GM12878 (cell line): Measurements from ENCODE around the gene CHST4. TPM values are rescaled to one million over a fixed set of nuclear protein-coding genes. Genes with fewer than 3 reads are reported as not detected.

Source experiments
- ATAC-seq: fragments of 200-7000 bp; cut with Tn5 transposase; 3 replicates; pipeline ENCODE4 v1.9.1; 2020; ENCODE audit warnings: mild to moderate bottlenecking, moderate library complexity
- BruUV-seq: library from RNA; stranded (reverse); fragments of 400-500 nt; replicated peaks from 2 replicates; lab custom pipeline; 2021; lab: Mats Ljungman, UMichigan
- CTCF ChIA-PET: fragments of 300-600 bp; sonication (Branson Sonifier 250); formaldehyde crosslinking; extraction: SDS; loops from one replicate; lab custom pipeline; 2021; ENCODE audit warnings: inconsistent platforms; lab: Yijun Ruan, JAX
- POLR2A ChIA-PET: fragments of 350-600 bp; formaldehyde crosslinking; extraction: SDS; loops from one replicate; lab custom pipeline; 2021; ENCODE audit warnings: inconsistent platforms; lab: Charles Lee
- RAD21 ChIA-PET: fragments of 300-600 bp; sonication (Branson Sonifier 250); formaldehyde crosslinking; loops from one replicate; lab custom pipeline; 2023; ENCODE audit warnings: antibody characterized with exemption; ENCODE audit not compliant: unreplicated experiment; lab: Charles Lee
- SMC1A ChIA-PET: fragments of 300-600 bp; sonication (Branson Sonifier 250); formaldehyde crosslinking; loops from one replicate; lab custom pipeline; 2023; ENCODE audit not compliant: unreplicated experiment, uncharacterized antibody; lab: Charles Lee
- DNase-seq: peaks from one replicate; pipeline ENCODE4 v3.0.0-alpha.2; 2011; ENCODE audit warnings: low read depth, low spot score
- FAIRE-seq: peaks from 3 replicates; lab custom pipeline; 2011; peaks lifted over from hg19 to GRCh38; lab: Jason Lieb, UNC
- H2AFZ ChIP-seq: 2 replicates; pipeline ENCODE4 v1.6.0; 2011; ENCODE audit warnings: low read depth, low read length, control low read depth; ENCODE audit not compliant: control insufficient read depth
- H3K27ac ChIP-seq: 2 replicates; pipeline ENCODE4 v1.5.1; 2011; ENCODE audit warnings: control low read depth; ENCODE audit not compliant: control insufficient read depth, insufficient read depth
- H3K27me3 ChIP-seq, 2 experiments: replicated peaks in 1 of 2; 2 replicates each; pipeline versions ENCODE4 v1.6.0 to v1.6.1; 2011; ENCODE audit warnings: low read length in 1 of 2; ENCODE audit not compliant: control insufficient read depth in 2 of 2, insufficient read depth in 2 of 2
- H3K36me3 ChIP-seq, 2 experiments: 2 replicates each; pipeline ENCODE4 v1.5.1; 2011; ENCODE audit warnings: low read length in 1 of 2; ENCODE audit not compliant: control insufficient read depth in 2 of 2, insufficient read depth in 2 of 2
- H3K4me1 ChIP-seq: 2 replicates; pipeline ENCODE4 v1.6.1; 2011; ENCODE audit warnings: mild to moderate bottlenecking, low read length, moderate library complexity, mixed read lengths; ENCODE audit not compliant: control insufficient read depth, insufficient read depth
- H3K4me2 ChIP-seq: 2 replicates; pipeline ENCODE4 v1.6.0; 2011; ENCODE audit warnings: control low read depth; ENCODE audit not compliant: control insufficient read depth, insufficient read depth
- H3K4me3 ChIP-seq: fragments of 200-600 bp; sonication (generic); 2 replicates; pipeline ENCODE4 v1.5.1; 2016
- H3K79me2 ChIP-seq: 2 replicates; pipeline ENCODE4 v1.6.0; 2011; ENCODE audit warnings: low read length; ENCODE audit not compliant: control insufficient read depth, insufficient read depth
- H3K9ac ChIP-seq: 2 replicates; pipeline ENCODE4 v1.8.0; 2011; ENCODE audit warnings: low read length, control low read depth, mixed read lengths; ENCODE audit not compliant: control insufficient read depth, insufficient read depth
- H3K9me3 ChIP-seq: replicated peaks from 3 replicates; pipeline ENCODE4 v1.5.1; 2011; ENCODE audit warnings: mild to moderate bottlenecking, low read length; ENCODE audit not compliant: control insufficient read depth, insufficient read depth
- H4K20me1 ChIP-seq: 2 replicates; pipeline ENCODE4 v1.6.0; 2011; ENCODE audit not compliant: control insufficient read depth, insufficient read depth
- BRCA1 ChIP-seq: IDR thresholded peaks from 2 replicates; pipeline ENCODE4 v1.6.1; 2011; ENCODE audit warnings: low read depth, low read length, improper control_type of control experiment
- CREB1 ChIP-seq: IDR thresholded peaks from 2 replicates; pipeline ENCODE4 v1.6.1; 2012; ENCODE audit warnings: low read depth, mild to moderate bottlenecking, inconsistent platforms
- CREM ChIP-seq: IDR thresholded peaks from 2 replicates; pipeline ENCODE4 v1.6.1; 2014; ENCODE audit warnings: antibody characterized with exemption, low read depth
- FOS ChIP-seq: IDR thresholded peaks from 3 replicates; pipeline ENCODE4 v1.6.1; 2011; ENCODE audit warnings: borderline replicate concordance; ENCODE audit not compliant: insufficient read length; ENCODE audit errors: extremely low read depth
- HCFC1 ChIP-seq: fragments of 150-350 bp; IDR thresholded peaks from 2 replicates; pipeline ENCODE4 v1.6.1; 2014; ENCODE audit warnings: low read length
- HDAC2 ChIP-seq: fragments of 200-600 bp; sonication (generic); IDR thresholded peaks from 2 replicates; pipeline ENCODE4 v1.6.1; 2017
- IRF4 ChIP-seq: IDR thresholded peaks from 2 replicates; pipeline ENCODE4 v1.6.1; 2011; ENCODE audit warnings: low read depth, low read length
- MYB ChIP-seq: fragments of 150-350 bp; IDR thresholded peaks from 2 replicates; pipeline ENCODE4 v1.6.1; 2014; ENCODE audit warnings: mild to moderate bottlenecking, low read depth, low read length, borderline replicate concordance
- NBN ChIP-seq: fragments of 450-650 bp; IDR thresholded peaks from 2 replicates; pipeline ENCODE4 v1.6.1; 2016
- NFIC ChIP-seq: IDR thresholded peaks from 2 replicates; pipeline ENCODE4 v1.6.1; 2012; ENCODE audit warnings: low read depth, mild to moderate bottlenecking, inconsistent platforms, low read length, moderate library complexity
- POLR2A ChIP-seq: IDR thresholded peaks from 2 replicates; pipeline ENCODE4 v1.6.1; 2011; ENCODE audit warnings: low read depth, mild to moderate bottlenecking, low read length
- RAD21 ChIP-seq: IDR thresholded peaks from 2 replicates; pipeline ENCODE4 v1.6.1; 2011; ENCODE audit warnings: mild to moderate bottlenecking, low read depth, low read length, moderate library complexity; ENCODE audit not compliant: insufficient read depth
- SKIL ChIP-seq: fragments of 450-650 bp; IDR thresholded peaks from 2 replicates; pipeline ENCODE4 v1.6.1; 2017; ENCODE audit warnings: mild to moderate bottlenecking, low read depth, inconsistent platforms; ENCODE audit not compliant: poor library complexity, severe bottlenecking
- SMAD5 ChIP-seq: IDR thresholded peaks from 2 replicates; pipeline ENCODE4 v1.6.1; 2016; ENCODE audit warnings: antibody characterized with exemption, low read depth
- SP1 ChIP-seq: IDR thresholded peaks from one replicate; pipeline ENCODE4 v1.6.1; 2011; ENCODE audit warnings: low read depth, low read length
- ZNF217 ChIP-seq: fragments of 450-650 bp; IDR thresholded peaks from 2 replicates; pipeline ENCODE4 v1.6.1; 2017; ENCODE audit warnings: antibody characterized with exemption, mild to moderate bottlenecking
- ZSCAN29 ChIP-seq: fragments of 450-650 bp; IDR thresholded peaks from 2 replicates; pipeline ENCODE4 v1.6.1; 2017; ENCODE audit warnings: mild to moderate bottlenecking, moderate library complexity
- WGBS: methylation state at CpG from one replicate; pipeline ENCODE4 v1.1.6; 2016; ENCODE audit warnings: low lambda C conversion rate; ENCODE audit not compliant: insufficient replicate concordance, insufficient coverage; ENCODE audit errors: missing lambda C conversion rate; 5-methylcytosine and 5-hydroxymethylcytosine counted together
- in situ Hi-C: fragments of 300-500 bp; cut with MboI; formaldehyde crosslinking; loops from 9 replicates; pipeline ENCODE4 v1.14.3; 2018; ENCODE audit warnings: mixed read lengths
- intact Hi-C: fragments of 100-400 bp; cut with micrococcal nuclease; formaldehyde crosslinking; loops from one replicate; pipeline ENCODE4 v1.14.2; 2022; ENCODE audit not compliant: unreplicated experiment
- polyA plus RNA-seq, 11 experiments: library from polyadenylated mRNA; depleted of rRNA in 4 of 11; unstranded in 6 of 11; stranded (reverse) in 5 of 11; fragments of >200 nt; fragmentation: Nextera tagmentation in 4 of 11; fragmentation: Illumina TruSeq in 1 of 11; extraction: Ambion mirVana in 4 of 11; extraction: Trizol in 1 of 11; gene quantifications; 1 replicate in 1 of 11; 2 replicates in 10 of 11; pipeline versions ENCODE4 v1.2.1 to v1.2.3, GENCODE V29; 2011 to 2016; ENCODE audit warnings: inconsistent platforms in 2 of 11, missing spikeins in 2 of 11, low read depth in 1 of 11
- total RNA-seq, 4 experiments: library from RNA; depleted of rRNA in 3 of 4; stranded (reverse); fragments of >200 nt in 3 of 4; fragmentation: Illumina TruSeq in 1 of 4; extraction: Trizol in 1 of 4; gene quantifications; 2 replicates each; pipeline versions ENCODE4 v1.2.1 to v1.2.3, GENCODE V29; 2013 to 2021
- TF ChIP-seq, protein P1 (sequence below): IDR thresholded peaks from 2 replicates; pipeline ENCODE4 v1.6.1; 2011; ENCODE audit warnings: low read depth, low read length, improper control_type of control experiment, borderline replicate concordance

Gene CHST4
- total and polyA plus RNA-seq, 10 of the 15 experiments (the other 5 are each of a cell fraction or from before 2014, with no cell fraction given): 0.10 to 1.7 (median 0.79) TPM

- no peak overlapping the region for H3K9ac ChIP-seq
- ChIA-PET RAD21 (interaction anchor here (0.6 to 1.0 kb wide), 2 partner anchors 10 to 36 kb away, joined by 3 to 5 read pairs; no protein-coding TSS in a partner anchor), SMC1A (interaction anchor here (3.8 kb wide), 1 partner anchor 28 kb away, joined by 20 read pairs; no protein-coding TSS in a partner anchor), CTCF (interaction anchor here (0.9 to 2.2 kb wide), 5 partner anchors 10 to 433 kb away, joined by 3 to 13 read pairs (median 4); no protein-coding TSS in a partner anchor), POLR2A (no interaction called here)
- H3K9me3 ChIP-seq: no peaks in the 10 kb centered on the region
- no peaks in the 10 kb centered on the region for H3K79me2 ChIP-seq
- no TSS peak for BruUV-seq
- H4K20me1 ChIP-seq: no peaks in the 10 kb centered on the region
- FAIRE-seq (no peak), ATAC-seq (no peak), DNase-seq (no peak)
- H2AFZ ChIP-seq: no peak overlapping the region
- H3K27me3 ChIP-seq: no peaks in the 10 kb centered on the region; a peak in 1 of 4 replicates
- no peaks in the 10 kb centered on the region for H3K36me3 ChIP-seq
- TF ChIP-seq BRCA1: no peak
- TF ChIP-seq, protein P1, sequence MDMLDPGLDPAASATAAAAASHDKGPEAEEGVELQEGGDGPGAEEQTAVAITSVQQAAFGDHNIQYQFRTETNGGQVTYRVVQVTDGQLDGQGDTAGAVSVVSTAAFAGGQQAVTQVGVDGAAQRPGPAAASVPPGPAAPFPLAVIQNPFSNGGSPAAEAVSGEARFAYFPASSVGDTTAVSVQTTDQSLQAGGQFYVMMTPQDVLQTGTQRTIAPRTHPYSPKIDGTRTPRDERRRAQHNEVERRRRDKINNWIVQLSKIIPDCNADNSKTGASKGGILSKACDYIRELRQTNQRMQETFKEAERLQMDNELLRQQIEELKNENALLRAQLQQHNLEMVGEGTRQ: no peak
- no peak overlapping the region for H3K4me2 ChIP-seq
- in situ Hi-C loops (no loop called here), intact Hi-C loops (no loop called here)
- H3K4me3 ChIP-seq: no peak overlapping the region
- H3K27ac ChIP-seq: no peak overlapping the region
- WGBS: 28% methylated on average over 4 of the region's 4 CpGs
- no peaks in the 10 kb centered on the region; the same call in 1 of the 2 replicates for H3K4me1 ChIP-seq
Observed at GRCh38 chr16:71528863-71529262, 2.6 kb downstream of the CHST4 start.

DNA sequence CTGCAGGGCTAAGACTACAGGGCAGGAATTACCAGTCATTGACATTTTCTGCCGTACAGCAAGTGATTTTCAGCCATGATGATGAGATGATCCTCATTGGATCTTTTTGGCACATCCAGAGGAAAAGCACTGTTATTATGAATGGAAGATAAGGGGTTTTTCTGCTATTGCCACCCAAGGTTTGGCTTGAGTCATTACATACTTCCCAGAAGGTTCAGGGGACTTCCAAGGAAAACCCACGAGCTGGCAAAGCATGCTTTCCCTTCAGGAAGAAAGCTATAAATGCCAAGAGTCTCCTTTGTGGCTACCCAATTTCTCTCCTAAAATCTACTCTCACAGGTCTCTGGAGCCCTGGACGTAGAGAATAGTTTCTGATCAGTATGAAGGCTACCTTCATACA is 6.1 kb downstream of the CHST4 start:
- CTCF ChIA-PET: interaction anchor here (1.0 to 3.0 kb wide), 5 partner anchors 9 to 120 kb away, joined by 3 to 17 read pairs (median 5); no protein-coding TSS in a partner anchor
- POLR2A ChIA-PET: interaction anchor here (0.7 kb wide), 1 partner anchor 12 kb away, joined by 4 read pairs; no protein-coding TSS in a partner anchor
- no peak overlapping the region for H3K27ac ChIP-seq
- DNase-seq (no peak), ATAC-seq (no peak), FAIRE-seq (no peak)
- 33% methylated on average over 3 of the region's 3 CpGs for WGBS
- SMC1A ChIA-PET: interaction anchor here (3.8 kb wide), 1 partner anchor 32 kb away, joined by 20 read pairs; no protein-coding TSS in a partner anchor
- H4K20me1 ChIP-seq: no peaks in the 10 kb centered on the region
- H3K27me3 ChIP-seq: no peaks in the 10 kb centered on the region
- BruUV-seq: no TSS peak
- intact Hi-C loops (loop anchor here (2.0 kb wide), 1 partner anchor 26 kb away; no protein-coding TSS in a partner anchor), in situ Hi-C loops (no loop called here)
- H3K79me2 ChIP-seq: no peaks in the 10 kb centered on the region
- no peak overlapping the region for H3K9ac ChIP-seq
- no peak overlapping the region for H3K4me3 ChIP-seq
- H3K9me3 ChIP-seq: no peaks in the 10 kb centered on the region
- H3K4me2 ChIP-seq: no peak overlapping the region
- no peaks in the 10 kb centered on the region for H3K36me3 ChIP-seq
- no peaks in the 10 kb centered on the region for H3K4me1 ChIP-seq
- H2AFZ ChIP-seq: no peak overlapping the region
- RAD21 ChIA-PET: no interaction called here
- TF ChIP-seq NFIC (no peak), SKIL (no peak), POLR2A (no peak), IRF4 (no peak), NBN (no peak), ZNF217 (no peak), ZSCAN29 (no peak), HDAC2 (no peak), CREM (no peak), RAD21 (no peak), FOS (no peak), CREB1 (no peak), SMAD5 (no peak), HCFC1 (no peak), MYB (no peak), SP1 (no peak)
